ENCODE measurements around the gene FUCA1. TPM values are rescaled to one million over a fixed set of nuclear protein-coding genes. Genes with fewer than 3 reads are reported as not detected.

Gene FUCA1
- total RNA-seq, 4 donors from 2014 or later: 30.4 to 231 (median 92.9) TPM

DNA sequence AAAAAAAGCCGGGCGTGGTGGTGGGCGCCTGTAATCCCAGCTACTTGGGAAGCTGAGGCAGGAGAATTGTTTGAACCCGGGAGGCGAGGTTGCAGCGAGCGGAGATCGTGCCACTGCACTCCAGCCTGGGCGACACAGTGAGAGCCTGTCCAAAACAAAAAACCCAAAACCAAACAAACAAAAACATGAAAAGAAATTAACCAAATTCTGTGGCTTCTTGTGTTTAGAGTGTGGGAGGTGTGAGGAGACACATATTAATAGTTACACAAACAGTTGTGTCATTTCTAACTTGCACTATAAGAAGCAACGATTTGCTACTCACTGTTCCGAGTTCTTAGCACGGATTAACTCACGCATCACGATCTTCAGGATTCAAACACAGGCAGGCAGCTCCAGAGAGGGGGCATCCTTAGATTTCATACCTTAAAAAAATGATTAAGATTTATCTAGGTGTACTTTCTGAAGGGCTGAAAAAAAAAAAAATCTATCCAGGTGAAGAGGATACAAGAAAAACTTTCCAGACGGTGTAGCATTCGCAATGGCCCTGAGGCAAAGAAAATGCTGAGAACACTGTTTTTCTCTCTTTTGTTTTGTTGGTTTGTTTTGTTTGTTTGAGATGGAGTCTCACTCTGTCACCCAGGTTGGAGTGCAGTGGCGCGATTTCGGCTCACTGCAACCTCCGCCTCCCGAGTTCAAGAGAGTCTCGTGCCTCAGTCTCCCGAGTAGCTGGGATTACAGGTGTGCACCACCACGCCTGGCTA is 42.1 kb downstream of the FUCA1 start:
- Histone ChIP-seq H3K27me3 (no peaks in the 10 kb centered on the region), H3K36me3 (no peaks in the 10 kb centered on the region), H3K4me3 (peak overlapping the region; percentile 19 to 91 (median 90)), H3K27ac (peak overlapping the region; percentile 90 to 96 (median 93)), H3K9me3 (no peaks in the 10 kb centered on the region), H3K4me1 (peaks cover 0 to 14% (median 7%) of the 10 kb centered on the region in 4 donors)
- 65 to 72% methylated on average over 7 to 23 of the region's 24 CpGs for WGBS, 2 donors (ENCODE audit: low coverage in 1 of 2)
- in situ Hi-C loops (cut with MboI; ENCODE audit: low pct_ligation_motif_present in 1 of 4, low pct_unique_long_range_greater_than_20kb in 1 of 4, low sequenced_read_pairs in 3 of 4) (no loop called here), intact Hi-C loops (cut with DNase I; ENCODE audit: low total_unique reads) (loop anchor here (1.0 kb wide), 1 partner anchor 37 kb away; no protein-coding TSS in a partner anchor)
- TF ChIP-seq POLR2AphosphoS5 (IDR thresholded peaks at IDR 0.05) (no peak), EP300 (IDR thresholded peaks at IDR 0.05; ENCODE audit: low read depth) (no peak), POLR2A (IDR thresholded peaks at IDR 0.05) (no peak)
- TF ChIP-seq, protein P1, sequence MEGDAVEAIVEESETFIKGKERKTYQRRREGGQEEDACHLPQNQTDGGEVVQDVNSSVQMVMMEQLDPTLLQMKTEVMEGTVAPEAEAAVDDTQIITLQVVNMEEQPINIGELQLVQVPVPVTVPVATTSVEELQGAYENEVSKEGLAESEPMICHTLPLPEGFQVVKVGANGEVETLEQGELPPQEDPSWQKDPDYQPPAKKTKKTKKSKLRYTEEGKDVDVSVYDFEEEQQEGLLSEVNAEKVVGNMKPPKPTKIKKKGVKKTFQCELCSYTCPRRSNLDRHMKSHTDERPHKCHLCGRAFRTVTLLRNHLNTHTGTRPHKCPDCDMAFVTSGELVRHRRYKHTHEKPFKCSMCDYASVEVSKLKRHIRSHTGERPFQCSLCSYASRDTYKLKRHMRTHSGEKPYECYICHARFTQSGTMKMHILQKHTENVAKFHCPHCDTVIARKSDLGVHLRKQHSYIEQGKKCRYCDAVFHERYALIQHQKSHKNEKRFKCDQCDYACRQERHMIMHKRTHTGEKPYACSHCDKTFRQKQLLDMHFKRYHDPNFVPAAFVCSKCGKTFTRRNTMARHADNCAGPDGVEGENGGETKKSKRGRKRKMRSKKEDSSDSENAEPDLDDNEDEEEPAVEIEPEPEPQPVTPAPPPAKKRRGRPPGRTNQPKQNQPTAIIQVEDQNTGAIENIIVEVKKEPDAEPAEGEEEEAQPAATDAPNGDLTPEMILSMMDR (IDR thresholded peaks at IDR 0.05): no peak
- no peak for DNase-seq

DNA sequence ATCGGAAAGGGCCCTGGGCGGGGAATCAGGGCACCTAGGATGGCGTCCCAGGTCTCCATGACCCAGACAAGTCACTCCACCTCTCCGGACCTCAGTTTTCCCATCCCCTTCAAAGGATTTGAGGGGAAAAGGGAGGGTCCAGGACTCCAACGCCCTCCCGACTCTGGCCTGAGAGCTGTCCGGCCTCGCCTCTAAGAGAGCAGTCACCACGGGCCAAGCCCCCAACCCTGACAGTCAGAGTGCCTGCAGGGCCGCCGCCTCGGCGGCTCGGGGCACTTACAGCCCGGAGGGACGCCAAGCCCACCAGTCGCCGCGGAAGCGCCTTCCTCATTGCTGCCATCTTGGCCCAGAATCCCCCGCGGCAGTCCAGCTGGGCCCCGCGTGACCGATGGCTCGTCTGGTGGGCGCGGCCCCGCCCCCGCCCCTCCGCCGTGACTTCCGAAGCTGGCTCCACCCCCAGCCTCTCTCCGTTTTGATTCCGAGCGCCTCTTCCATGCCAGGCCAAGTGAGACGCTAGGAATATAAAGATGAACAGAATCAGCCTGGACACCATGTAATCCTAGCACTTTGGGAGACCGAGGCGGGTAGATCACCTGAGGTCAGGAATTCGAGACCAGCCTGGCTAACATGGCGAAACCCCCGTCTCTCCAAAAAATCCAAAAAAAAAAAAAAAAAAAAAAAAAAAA is 42.9 kb downstream of the FUCA1 start, which contains the start of gene HMGCL:
Gene HMGCL, minus strand, starts transcription at position 354 of the 686 bp plus-strand sequence. Its CDS starts 14 bp downstream, at position 340.
- intact Hi-C loops (cut with DNase I; ENCODE audit: low total_unique reads) (no loop called here), in situ Hi-C loops (cut with MboI; ENCODE audit: low pct_ligation_motif_present in 1 of 4, low pct_unique_long_range_greater_than_20kb in 1 of 4, low sequenced_read_pairs in 3 of 4) (no loop called here)
- H3K27ac ChIP-seq: peak within 1 kb of the TSS; percentile 90 to 96 (median 93)
- H3K4me1 ChIP-seq: peaks cover 0 to 14% (median 7%) of the 10 kb centered on the region in 4 donors
- H3K9me3 ChIP-seq: no peaks in the 10 kb centered on the region
- TF ChIP-seq POLR2A (IDR thresholded peaks at IDR 0.05) (peak; percentile 91), POLR2AphosphoS5 (IDR thresholded peaks at IDR 0.05) (peak; percentile 96 to 97 (median 96)), EP300 (IDR thresholded peaks at IDR 0.05; ENCODE audit: low read depth) (no peak)
- 0% methylated on average over 6 of the region's 42 CpGs; no CpG with 5 or more reads in 1 of the 2 donors for WGBS, 2 donors (ENCODE audit: low coverage in 1 of 2)
- H3K36me3 ChIP-seq: no peaks in the 10 kb centered on the region
- peak within 1 kb of the TSS; percentile 89 to 100 (median 90) for H3K4me3 ChIP-seq
- H3K27me3 ChIP-seq: no peaks in the 10 kb centered on the region
- peak; percentile 93 for DNase-seq

DNA sequence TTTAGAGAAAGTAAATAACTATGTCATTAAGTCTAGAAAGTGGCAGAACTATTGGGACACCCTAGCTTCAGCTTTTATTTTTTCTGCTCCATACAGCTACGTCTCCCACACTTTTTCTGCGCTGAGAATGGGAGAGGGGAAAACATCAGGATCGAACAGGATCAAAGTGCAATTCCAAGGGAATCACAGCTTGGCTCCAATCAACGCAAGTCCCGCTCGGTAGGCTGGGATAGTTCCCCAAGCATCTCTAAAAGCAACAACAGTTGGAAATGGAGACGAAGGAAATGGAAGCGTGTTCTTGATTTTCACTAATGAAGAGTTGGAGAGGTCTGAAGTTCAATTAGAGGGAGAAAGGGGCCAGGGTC is 43.4 kb downstream of the FUCA1 start:
- WGBS, 2 donors (ENCODE audit: low coverage in 1 of 2): 3 to 6% methylated on average over 8 of the region's 8 CpGs
- TF ChIP-seq EP300 (IDR thresholded peaks at IDR 0.05; ENCODE audit: low read depth) (no peak), POLR2AphosphoS5 (IDR thresholded peaks at IDR 0.05) (no peak), POLR2A (IDR thresholded peaks at IDR 0.05) (no peak)
- TF ChIP-seq, protein P1 (IDR thresholded peaks at IDR 0.05): no peak
- no peak for DNase-seq
- Histone ChIP-seq H3K27me3 (no peaks in the 10 kb centered on the region), H3K4me1 (peaks cover 0 to 14% (median 7%) of the 10 kb centered on the region in 4 donors), H3K36me3 (no peaks in the 10 kb centered on the region), H3K27ac (peak overlapping the region; percentile 90 to 96 (median 93)), H3K9me3 (no peaks in the 10 kb centered on the region), H3K4me3 (peak overlapping the region; percentile 89 to 100 (median 90))
- in situ Hi-C loops (cut with MboI; ENCODE audit: low pct_ligation_motif_present in 1 of 4, low pct_unique_long_range_greater_than_20kb in 1 of 4, low sequenced_read_pairs in 3 of 4): loop anchor here in 1 of 4 donors (25.0 kb wide), 1 partner anchor 88 kb away; the partner anchor contains the start of gene CNR2
- intact Hi-C loops (cut with DNase I; ENCODE audit: low total_unique reads): no loop called here

DNA sequence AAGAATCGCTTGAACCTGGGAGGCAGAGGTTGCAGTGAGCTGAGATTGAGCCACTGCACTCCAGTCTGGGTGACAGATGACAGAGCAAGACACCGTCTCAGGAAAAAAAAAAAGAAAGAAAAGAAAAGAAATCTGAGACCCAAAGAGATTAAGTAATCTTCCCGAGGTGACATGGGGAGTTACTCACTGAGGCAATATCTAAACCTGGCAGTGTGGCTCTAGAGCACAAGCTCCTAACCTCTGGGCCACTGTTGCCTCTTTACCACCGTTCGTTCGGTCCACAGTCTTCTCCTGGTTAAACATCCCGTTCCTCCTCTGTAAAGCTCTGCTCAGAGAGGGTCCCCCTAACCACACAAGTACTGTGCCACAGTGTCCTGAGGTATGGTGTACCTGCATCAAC is 44.3 kb downstream of the FUCA1 start:
- in situ Hi-C loops (cut with MboI; ENCODE audit: low pct_ligation_motif_present in 1 of 4, low pct_unique_long_range_greater_than_20kb in 1 of 4, low sequenced_read_pairs in 3 of 4) (loop anchor here in 1 of 4 donors (25.0 kb wide), 1 partner anchor 89 kb away; the partner anchor contains the start of gene CNR2), intact Hi-C loops (cut with DNase I; ENCODE audit: low total_unique reads) (no loop called here)
- Histone ChIP-seq H3K4me1 (peaks cover 0 to 14% (median 7%) of the 10 kb centered on the region in 4 donors), H3K4me3 (no peak overlapping the region), H3K27me3 (no peaks in the 10 kb centered on the region), H3K36me3 (no peaks in the 10 kb centered on the region), H3K27ac (no peak overlapping the region), H3K9me3 (no peaks in the 10 kb centered on the region)
- DNase-seq: no peak
- TF ChIP-seq POLR2A (IDR thresholded peaks at IDR 0.05): no peak
- TF ChIP-seq POLR2AphosphoS5 (IDR thresholded peaks at IDR 0.05): no peak
- TF ChIP-seq EP300 (IDR thresholded peaks at IDR 0.05; ENCODE audit: low read depth): no peak
- TF ChIP-seq, protein P1 (IDR thresholded peaks at IDR 0.05): no peak
- 89 to 100% methylated on average over 1 to 7 of the region's 7 CpGs for WGBS, 2 donors (ENCODE audit: low coverage in 1 of 2)

Data from transverse colon (tissue), 4 donors.